ENCODE data around the gene SELENOH. TPM values are rescaled to one million over a fixed set of nuclear protein-coding genes. Genes with fewer than 3 reads are reported as not detected.

SELENOH gene

DNA sequence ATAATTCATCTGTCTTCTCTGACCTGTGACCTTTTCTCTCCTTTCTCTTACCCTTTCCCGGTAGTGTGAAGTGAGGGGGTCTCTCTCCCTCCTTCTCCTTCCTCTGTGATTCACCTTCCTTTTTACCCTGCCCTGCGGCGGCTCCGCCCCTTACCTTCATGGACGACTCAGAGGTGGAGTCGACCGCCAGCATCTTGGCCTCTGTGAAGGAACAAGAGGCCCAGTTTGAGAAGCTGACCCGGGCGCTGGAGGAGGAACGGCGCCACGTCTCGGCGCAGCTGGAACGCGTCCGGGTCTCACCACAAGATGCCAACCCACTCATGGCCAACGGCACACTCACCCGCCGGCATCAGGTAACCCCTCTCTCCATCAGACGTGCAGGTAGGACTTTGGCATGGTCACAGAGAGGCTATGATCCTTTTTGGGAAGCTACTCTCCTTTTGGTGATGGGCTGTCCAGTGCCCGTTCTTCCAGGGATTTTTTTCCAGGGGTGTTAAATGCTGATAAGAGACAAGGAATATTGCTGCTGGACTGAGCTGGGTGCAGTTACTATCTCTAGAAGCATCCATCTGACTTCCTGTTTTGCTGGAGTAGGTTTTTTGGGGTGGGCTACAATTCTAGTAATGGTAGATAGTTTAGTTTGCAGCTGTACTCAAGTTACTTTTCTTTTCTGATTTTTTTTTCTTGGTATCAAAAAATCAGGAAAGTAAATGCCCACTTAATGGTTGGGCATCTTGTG is 50.2 kb downstream of the SELENOH start:
- Histone ChIP-seq H3K27ac (replicated peaks; ENCODE audit: low read length) (no peak overlapping the region), H3K36me3 (replicated peaks in 1 of 2; ENCODE audit: control insufficient read depth in 2 of 2, insufficient read depth in 2 of 2, low read length in 2 of 2) (peaks cover 17 to 83% of the 10 kb centered on the region in 2 donors)
- WGBS, 2 donors (ENCODE audit: extremely low coverage in 2 of 2, insufficient read length in 2 of 2, insufficient replicate concordance in 1 of 2): no CpG with 5 or more reads among the region's 22 CpGs

GRCh38 chr11:57792060-57792541 is 50.8 kb downstream of the SELENOH start:
- no peak overlapping the region for H4K8ac ChIP-seq (ENCODE audit: low read depth, low read length)
- no peak overlapping the region for H2BK5ac ChIP-seq (ENCODE audit: low read length)
- no peak overlapping the region for H3K9ac ChIP-seq (ENCODE audit: low read depth, low read length, poor library complexity)
- peaks cover 5 to 10% of the 10 kb centered on the region in 2 donors for H3K4me1 ChIP-seq (ENCODE audit: control insufficient read depth in 2 of 2, insufficient read depth in 1 of 2, low read depth in 1 of 2, low read length in 2 of 2)
- no peak overlapping the region for H2BK12ac ChIP-seq (ENCODE audit: low read length)
- H2BK15ac ChIP-seq (ENCODE audit: low read length): no peak overlapping the region
- H3K79me1 ChIP-seq (ENCODE audit: low read depth, low read length): peaks cover 4% of the 10 kb centered on the region
- no peak overlapping the region for H2AK5ac ChIP-seq (ENCODE audit: low read depth, low read length)
- H3K36me3 ChIP-seq (replicated peaks in 1 of 2; ENCODE audit: control insufficient read depth in 2 of 2, insufficient read depth in 2 of 2, low read length in 2 of 2): peaks cover 21 to 81% of the 10 kb centered on the region in 2 donors
- no peaks in the 10 kb centered on the region for H3K9me3 ChIP-seq (replicated peaks in 1 of 2; ENCODE audit: control insufficient read depth in 2 of 2, insufficient read depth in 1 of 2, low read depth in 1 of 2, low read length in 2 of 2)
- H3K27me3 ChIP-seq (ENCODE audit: control insufficient read depth in 3 of 3, insufficient read depth in 3 of 3, low read depth in 1 of 3, low read length in 3 of 3): no peaks in the 10 kb centered on the region
- no peak overlapping the region for H3K23ac ChIP-seq (ENCODE audit: low read depth, low read length, poor library complexity)
- no peak overlapping the region for H3K27ac ChIP-seq (replicated peaks; ENCODE audit: low read length)
- no peak overlapping the region for H3K14ac ChIP-seq (ENCODE audit: low read length)
- no peak overlapping the region for H3K4me2 ChIP-seq (ENCODE audit: insufficient read depth, low read length, poor library complexity, severe bottlenecking)
- no peak overlapping the region for H3K4me3 ChIP-seq (ENCODE audit: low read length in 2 of 2)
- H2AFZ ChIP-seq (ENCODE audit: low read length): no peak overlapping the region
- no peak for DNase-seq (ENCODE audit: low spot score)
- no CpG with 5 or more reads among the region's 7 CpGs for WGBS, 2 donors (ENCODE audit: extremely low coverage in 2 of 2, insufficient read length in 2 of 2, insufficient replicate concordance in 1 of 2)
- H4K91ac ChIP-seq (ENCODE audit: low read depth, low read length, poor library complexity): no peak overlapping the region
- H2BK120ac ChIP-seq (ENCODE audit: low read depth, low read length): no peak overlapping the region
- no peak overlapping the region for H3K4ac ChIP-seq (ENCODE audit: low read length)
- H3K18ac ChIP-seq (ENCODE audit: low read length): no peak overlapping the region

More for the DNA sequence above, 50.2 kb downstream of the SELENOH start:
- Histone ChIP-seq H2BK5ac (ENCODE audit: low read length) (no peak overlapping the region), H3K4me1 (ENCODE audit: control insufficient read depth in 2 of 2, insufficient read depth in 1 of 2, low read depth in 1 of 2, low read length in 2 of 2) (peaks cover 5 to 10% of the 10 kb centered on the region in 2 donors), H3K79me1 (ENCODE audit: low read depth, low read length) (peaks cover 4% of the 10 kb centered on the region), H4K91ac (ENCODE audit: low read depth, low read length, poor library complexity) (no peak overlapping the region), H2BK15ac (ENCODE audit: low read length) (no peak overlapping the region), H2BK12ac (ENCODE audit: low read length) (no peak overlapping the region), H2AK5ac (ENCODE audit: low read depth, low read length) (no peak overlapping the region), H3K4me3 (ENCODE audit: low read length in 2 of 2) (no peak overlapping the region), H3K4me2 (ENCODE audit: insufficient read depth, low read length, poor library complexity, severe bottlenecking) (no peak overlapping the region), H3K9me3 (replicated peaks in 1 of 2; ENCODE audit: control insufficient read depth in 2 of 2, insufficient read depth in 1 of 2, low read depth in 1 of 2, low read length in 2 of 2) (no peaks in the 10 kb centered on the region), H2BK120ac (ENCODE audit: low read depth, low read length) (no peak overlapping the region), H3K14ac (ENCODE audit: low read length) (no peak overlapping the region), H3K4ac (ENCODE audit: low read length) (no peak overlapping the region), H3K27me3 (ENCODE audit: control insufficient read depth in 3 of 3, insufficient read depth in 3 of 3, low read depth in 1 of 3, low read length in 3 of 3) (no peaks in the 10 kb centered on the region), H2AFZ (ENCODE audit: low read length) (no peak overlapping the region), H4K8ac (ENCODE audit: low read depth, low read length) (no peak overlapping the region), H3K23ac (ENCODE audit: low read depth, low read length, poor library complexity) (no peak overlapping the region), H3K18ac (ENCODE audit: low read length) (no peak overlapping the region), H3K9ac (ENCODE audit: low read depth, low read length, poor library complexity) (no peak overlapping the region)
- no peak for DNase-seq (ENCODE audit: low spot score)

GRCh38 chr11:57792870-57793269 is 51.6 kb downstream of the SELENOH start:
- Histone ChIP-seq H3K9ac (ENCODE audit: low read depth, low read length, poor library complexity) (no peak overlapping the region), H3K9me3 (replicated peaks in 1 of 2; ENCODE audit: control insufficient read depth in 2 of 2, insufficient read depth in 1 of 2, low read depth in 1 of 2, low read length in 2 of 2) (no peaks in the 10 kb centered on the region), H3K14ac (ENCODE audit: low read length) (no peak overlapping the region), H4K8ac (ENCODE audit: low read depth, low read length) (no peak overlapping the region), H3K27ac (replicated peaks; ENCODE audit: low read length) (no peak overlapping the region), H2BK12ac (ENCODE audit: low read length) (no peak overlapping the region), H2AK5ac (ENCODE audit: low read depth, low read length) (no peak overlapping the region), H2BK120ac (ENCODE audit: low read depth, low read length) (no peak overlapping the region), H2BK5ac (ENCODE audit: low read length) (no peak overlapping the region), H2AFZ (ENCODE audit: low read length) (no peak overlapping the region), H3K4ac (ENCODE audit: low read length) (no peak overlapping the region), H3K79me1 (ENCODE audit: low read depth, low read length) (peaks cover 4% of the 10 kb centered on the region), H3K23ac (ENCODE audit: low read depth, low read length, poor library complexity) (no peak overlapping the region), H3K4me3 (ENCODE audit: low read length in 2 of 2) (no peak overlapping the region), H3K27me3 (ENCODE audit: control insufficient read depth in 3 of 3, insufficient read depth in 3 of 3, low read depth in 1 of 3, low read length in 3 of 3) (no peaks in the 10 kb centered on the region), H3K36me3 (replicated peaks in 1 of 2; ENCODE audit: control insufficient read depth in 2 of 2, insufficient read depth in 2 of 2, low read length in 2 of 2) (peaks cover 21 to 83% of the 10 kb centered on the region in 2 donors), H3K18ac (ENCODE audit: low read length) (no peak overlapping the region), H4K91ac (ENCODE audit: low read depth, low read length, poor library complexity) (no peak overlapping the region), H2BK15ac (ENCODE audit: low read length) (no peak overlapping the region), H3K4me1 (ENCODE audit: control insufficient read depth in 2 of 2, insufficient read depth in 1 of 2, low read depth in 1 of 2, low read length in 2 of 2) (peaks cover 1 to 5% of the 10 kb centered on the region in 2 donors), H3K4me2 (ENCODE audit: insufficient read depth, low read length, poor library complexity, severe bottlenecking) (no peak overlapping the region)
- DNase-seq (ENCODE audit: low spot score): no peak

Small RNA genes lying within 50 kb of the gene (small RNA-seq; reads per million reads assigned to genes)
- gene AP001931.1 (ENCODE audit: insufficient read depth): not detected
- not detected for gene TMX2-CTNND1 (ENCODE audit: insufficient read depth)

Measured in neuronal stem cell (in vitro differentiated cells).